OCI-LY7 (cell line): ENCODE results near the gene JAK3. TPM values are rescaled to one million over a fixed set of nuclear protein-coding genes. Genes with fewer than 3 reads are reported as not detected.

ENCODE experiments used
- BruUV-seq: library from RNA; stranded (reverse); fragments of 400-500 nt; replicated peaks from 2 replicates; lab custom pipeline; 2021; lab: Mats Ljungman, UMichigan
- CTCF ChIA-PET: fragments of 300-600 bp; sonication (Branson Sonifier 250); formaldehyde crosslinking; loops from one replicate; lab custom pipeline; 2022; ENCODE audit warnings: antibody characterized with exemption; ENCODE audit not compliant: unreplicated experiment; lab: Charles Lee
- POLR2A ChIA-PET: fragments of 300-600 bp; sonication (Branson Sonifier 250); formaldehyde crosslinking; loops from one replicate; lab custom pipeline; 2022; ENCODE audit warnings: antibody characterized with exemption; lab: Charles Lee
- DNase-seq: peaks from one replicate; pipeline ENCODE4 v3.0.0-alpha.2; 2015; ENCODE audit warnings: low spot score
- H2AFZ ChIP-seq: fragments of 200-600 bp; sonication (generic), shearing (Covaris generic); 2 replicates; pipeline ENCODE4 v1.6.1; 2014; ENCODE audit warnings: mild to moderate bottlenecking, antibody characterized with exemption, low read length, moderate library complexity
- H3K27ac ChIP-seq: fragments of 200-600 bp; sonication (generic); 2 replicates; pipeline ENCODE4 v1.5.1; 2014; ENCODE audit warnings: mixed run types, low read depth, mild to moderate bottlenecking, moderate library complexity, low read length, inconsistent platforms; ENCODE audit not compliant: poor library complexity, severe bottlenecking
- H3K36me3 ChIP-seq: fragments of 200-600 bp; sonication (generic); 2 replicates; pipeline ENCODE4 v1.6.1; 2014; ENCODE audit warnings: mild to moderate bottlenecking, antibody characterized with exemption, low read length, moderate library complexity, mixed read lengths; ENCODE audit not compliant: insufficient read depth
- H3K4me1 ChIP-seq: fragments of 200-600 bp; sonication (generic); 2 replicates; pipeline ENCODE4 v1.5.1; 2014; ENCODE audit warnings: mild to moderate bottlenecking, low read length; ENCODE audit not compliant: insufficient read depth, poor library complexity, severe bottlenecking
- H3K4me2 ChIP-seq: fragments of 200-600 bp; sonication (generic); 2 replicates; pipeline ENCODE4 v1.6.1; 2014; ENCODE audit warnings: mild to moderate bottlenecking, low read length
- H3K4me3 ChIP-seq: fragments of 200-600 bp; sonication (generic); 2 replicates; pipeline ENCODE4 v1.5.1; 2014; ENCODE audit warnings: mild to moderate bottlenecking, low read depth, low read length; ENCODE audit not compliant: poor library complexity, severe bottlenecking
- H3K79me2 ChIP-seq: fragments of 200-600 bp; sonication (generic); 2 replicates; pipeline ENCODE4 v1.6.1; 2016; ENCODE audit warnings: low read depth, mild to moderate bottlenecking, low read length, moderate library complexity, mixed read lengths; ENCODE audit not compliant: insufficient read depth
- H3K9me2 ChIP-seq: fragments of 200-600 bp; sonication (generic); 2 replicates; pipeline ENCODE4 v1.6.1; 2016; ENCODE audit warnings: mild to moderate bottlenecking, low read length, mixed read lengths; ENCODE audit not compliant: insufficient read depth
- H3K9me3 ChIP-seq: fragments of 200-600 bp; sonication (generic); 2 replicates; pipeline ENCODE4 v1.6.1; 2014; ENCODE audit warnings: mild to moderate bottlenecking, mixed run types, low read length, mixed read lengths
- H4K20me1 ChIP-seq: fragments of 200-600 bp; sonication (generic); 2 replicates; pipeline ENCODE4 v1.6.1; 2014; ENCODE audit warnings: mild to moderate bottlenecking, antibody characterized with exemption, low read length, moderate library complexity, mixed read lengths; ENCODE audit not compliant: insufficient read depth
- EZH2phosphoT487 ChIP-seq: fragments of 200-600 bp; sonication (generic); IDR thresholded peaks from 2 replicates; pipeline ENCODE4 v1.6.1; 2018; ENCODE audit warnings: low read depth, borderline replicate concordance, mild to moderate bottlenecking, mixed run types, antibody characterized with exemption, low read length, moderate library complexity, mixed read lengths
- intact Hi-C: fragments of 100-400 bp; cut with micrococcal nuclease; formaldehyde crosslinking; loops from one replicate; pipeline ENCODE4 v1.10.0; 2022; ENCODE audit not compliant: unreplicated experiment
- total RNA-seq, 2 experiments: library from RNA; depleted of rRNA in 1 of 2; stranded (reverse); fragments of >200 nt in 1 of 2; shearing (Covaris generic) in 1 of 2; gene quantifications; 2 replicates each; pipeline ENCODE4 v1.2.3, GENCODE V29; 2014 to 2022
- TF ChIP-seq, protein P1 (sequence below): fragments of 200-600 bp; sonication (generic); conservative IDR thresholded peaks from 2 replicates; pipeline ENCODE4 v1.5.1; 2014; ENCODE audit warnings: mild to moderate bottlenecking, antibody characterized with exemption, low read length, moderate library complexity, mixed read lengths

JAK3 gene
- total RNA-seq, 2 experiments from 2014 or later: 14.0 to 25.3 TPM

DNA sequence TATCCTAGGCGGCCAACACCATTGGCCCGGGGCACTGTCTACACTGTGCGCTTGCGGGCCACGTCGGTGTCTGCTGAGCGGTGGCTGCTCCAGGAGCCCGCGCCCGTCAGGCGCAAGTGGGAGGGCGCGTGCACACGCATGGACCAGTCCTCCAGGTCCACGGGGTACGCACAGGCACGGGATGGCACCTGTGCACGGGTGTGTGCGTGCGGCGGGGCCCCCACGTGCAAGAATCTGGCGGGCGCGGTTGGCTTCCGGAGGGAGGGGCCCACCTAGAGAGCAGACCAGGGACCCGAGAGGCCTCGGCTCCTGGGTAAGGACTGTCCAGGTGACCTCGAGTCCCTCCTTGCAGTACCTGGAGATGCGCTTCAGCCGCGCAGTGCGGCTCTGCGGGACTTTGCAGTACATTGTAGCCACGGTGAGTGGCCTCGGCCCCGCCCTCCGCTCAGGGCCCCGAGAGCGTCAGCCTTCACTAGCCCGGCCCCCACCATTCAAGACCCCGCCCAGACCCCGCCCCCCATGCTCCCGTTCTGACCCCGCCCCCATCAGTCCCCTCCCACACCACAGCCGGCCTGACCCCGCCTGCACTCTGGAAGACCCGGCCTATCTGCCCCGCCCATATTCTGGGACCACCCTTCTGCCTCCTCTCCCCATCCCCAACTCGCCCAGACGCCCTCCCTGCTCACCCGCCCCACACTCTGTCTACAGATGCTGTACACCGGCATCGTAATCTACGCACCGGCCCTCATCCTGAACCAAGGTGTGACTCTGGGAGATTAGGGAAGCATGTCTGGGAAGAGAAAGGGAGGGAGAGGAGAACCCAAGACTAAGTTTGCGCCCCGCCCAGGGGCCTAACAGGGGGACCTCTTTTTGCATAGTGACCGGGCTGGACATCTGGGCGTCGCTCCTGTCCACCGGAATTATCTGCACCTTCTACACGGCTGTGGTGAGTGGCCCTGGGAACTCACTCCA is 26.3 kb upstream of the JAK3 start:
- peak; percentile 78 for DNase-seq
- no peaks in the 10 kb centered on the region for H3K36me3 ChIP-seq
- intact Hi-C loops: loop anchor here (5.0 kb wide), 1 partner anchor 123 kb away; no protein-coding TSS in a partner anchor
- CTCF ChIA-PET: no interaction called here
- H3K79me2 ChIP-seq: no peaks in the 10 kb centered on the region
- BruUV-seq: no TSS peak
- no peaks in the 10 kb centered on the region for H3K9me3 ChIP-seq
- H3K4me2 ChIP-seq: peak overlapping the region; percentile 83
- no peaks in the 10 kb centered on the region for H3K9me2 ChIP-seq
- no peak overlapping the region for H3K27ac ChIP-seq
- H3K4me1 ChIP-seq: peaks cover 14% of the 10 kb centered on the region
- peak overlapping the region; percentile 71 for H2AFZ ChIP-seq
- no peak for TF ChIP-seq EZH2phosphoT487
- TF ChIP-seq, protein P1, sequence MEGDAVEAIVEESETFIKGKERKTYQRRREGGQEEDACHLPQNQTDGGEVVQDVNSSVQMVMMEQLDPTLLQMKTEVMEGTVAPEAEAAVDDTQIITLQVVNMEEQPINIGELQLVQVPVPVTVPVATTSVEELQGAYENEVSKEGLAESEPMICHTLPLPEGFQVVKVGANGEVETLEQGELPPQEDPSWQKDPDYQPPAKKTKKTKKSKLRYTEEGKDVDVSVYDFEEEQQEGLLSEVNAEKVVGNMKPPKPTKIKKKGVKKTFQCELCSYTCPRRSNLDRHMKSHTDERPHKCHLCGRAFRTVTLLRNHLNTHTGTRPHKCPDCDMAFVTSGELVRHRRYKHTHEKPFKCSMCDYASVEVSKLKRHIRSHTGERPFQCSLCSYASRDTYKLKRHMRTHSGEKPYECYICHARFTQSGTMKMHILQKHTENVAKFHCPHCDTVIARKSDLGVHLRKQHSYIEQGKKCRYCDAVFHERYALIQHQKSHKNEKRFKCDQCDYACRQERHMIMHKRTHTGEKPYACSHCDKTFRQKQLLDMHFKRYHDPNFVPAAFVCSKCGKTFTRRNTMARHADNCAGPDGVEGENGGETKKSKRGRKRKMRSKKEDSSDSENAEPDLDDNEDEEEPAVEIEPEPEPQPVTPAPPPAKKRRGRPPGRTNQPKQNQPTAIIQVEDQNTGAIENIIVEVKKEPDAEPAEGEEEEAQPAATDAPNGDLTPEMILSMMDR: no peak
- POLR2A ChIA-PET: no interaction called here
- no peaks in the 10 kb centered on the region; the same call in 1 of the 2 replicates for H4K20me1 ChIP-seq
- peak overlapping the region; percentile 65 for H3K4me3 ChIP-seq

DNA sequence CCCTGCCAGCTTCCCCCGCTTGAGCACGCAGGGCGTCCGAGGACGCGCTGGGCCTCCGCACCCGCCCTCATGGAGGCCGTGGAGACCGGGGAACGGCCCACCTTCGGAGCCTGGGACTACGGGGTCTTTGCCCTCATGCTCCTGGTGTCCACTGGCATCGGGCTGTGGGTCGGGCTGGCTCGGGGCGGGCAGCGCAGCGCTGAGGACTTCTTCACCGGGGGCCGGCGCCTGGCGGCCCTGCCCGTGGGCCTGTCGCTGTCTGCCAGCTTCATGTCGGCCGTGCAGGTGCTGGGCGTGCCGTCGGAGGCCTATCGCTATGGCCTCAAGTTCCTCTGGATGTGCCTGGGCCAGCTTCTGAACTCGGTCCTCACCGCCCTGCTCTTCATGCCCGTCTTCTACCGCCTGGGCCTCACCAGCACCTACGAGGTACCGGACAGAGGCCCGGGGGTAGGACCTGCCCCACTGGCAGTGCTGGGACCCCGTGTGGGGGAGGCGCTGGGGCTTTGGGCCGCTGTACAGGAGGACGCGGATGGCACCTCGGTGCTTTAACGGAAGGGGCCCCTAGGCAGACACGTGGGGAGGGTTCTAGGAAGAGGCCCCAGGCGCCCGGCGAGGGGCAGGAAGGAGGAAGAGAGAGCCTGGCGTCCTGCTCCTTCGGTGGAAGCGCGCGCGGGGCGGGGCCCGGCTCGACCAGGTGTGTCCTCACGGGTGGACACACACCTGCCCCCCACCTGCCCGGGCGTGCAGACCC is 24.6 kb upstream of the JAK3 start:
- Histone ChIP-seq H4K20me1 (no peaks in the 10 kb centered on the region; the same call in 1 of the 2 replicates), H2AFZ (no peak overlapping the region), H3K36me3 (no peaks in the 10 kb centered on the region), H3K27ac (no peak overlapping the region), H3K4me1 (peaks cover 14% of the 10 kb centered on the region), H3K4me3 (no peak overlapping the region), H3K9me2 (no peaks in the 10 kb centered on the region), H3K79me2 (no peaks in the 10 kb centered on the region), H3K9me3 (no peaks in the 10 kb centered on the region), H3K4me2 (peak overlapping the region; percentile 39; the same call in 1 of the 2 replicates)
- ChIA-PET POLR2A (interaction anchor here (0.6 to 1.8 kb wide), 5 partner anchors 13 to 1211 kb away, joined by 3 to 5 read pairs (median 5); partner anchors contain the start of genes CCDC124 and RPL18A), CTCF (no interaction called here)
- DNase-seq: no peak
- BruUV-seq: no TSS peak
- intact Hi-C loops: loop anchor here (5.0 kb wide), 1 partner anchor 125 kb away; no protein-coding TSS in a partner anchor
- TF ChIP-seq, protein P1: no peak
- TF ChIP-seq EZH2phosphoT487: no peak
